NCI-H510A (cell line): ENCODE data around the gene DNM1.

Experiments used
- DNase-seq: peaks from one replicate; lab custom pipeline; 2025; lab: John Stamatoyannopoulos, UW

Gene DNM1

GRCh38 chr9:128205296-128205944 lies 2.2 kb downstream of the DNM1 start:
- DNase-seq = no peak

- DNase-seq = no peak
Measured at GRCh38 chr9:128206484-128206883, 3.3 kb downstream of the DNM1 start.

GRCh38 chr9:128206916-128207910 lies 4.0 kb downstream of the DNM1 start:
- DNase-seq = no peak

- no peak for DNase-seq
Measured at GRCh38 chr9:128208386-128208785, 5.2 kb downstream of the DNM1 start.

- no peak for DNase-seq
Measured at GRCh38 chr9:128208946-128209669, 5.9 kb downstream of the DNM1 start.

GRCh38 chr9:128211186-128211980 lies 8.2 kb downstream of the DNM1 start:
- no peak for DNase-seq

- no peak for DNase-seq
Measured at GRCh38 chr9:128211981-128212281, 8.8 kb downstream of the DNM1 start.

- no peak for DNase-seq
Measured at GRCh38 chr9:128213746-128214497, 10.7 kb downstream of the DNM1 start.

- no peak for DNase-seq
Measured at GRCh38 chr9:128214571-128215490, 11.7 kb downstream of the DNM1 start.

GRCh38 chr9:128215491-128216409 lies 12.6 kb downstream of the DNM1 start:
- no peak for DNase-seq

GRCh38 chr9:128216781-128217553 lies 13.8 kb downstream of the DNM1 start:
- DNase-seq = no peak

GRCh38 chr9:128218172-128218517 lies 15.0 kb downstream of the DNM1 start:
- DNase-seq = no peak

- DNase-seq = no peak
Measured at GRCh38 chr9:128218518-128219389, 15.6 kb downstream of the DNM1 start.

- no peak for DNase-seq
Measured at GRCh38 chr9:128219831-128220230, 16.7 kb downstream of the DNM1 start.

GRCh38 chr9:128222026-128222425 lies 18.8 kb downstream of the DNM1 start:
- DNase-seq = no peak

- no peak for DNase-seq
Measured at GRCh38 chr9:128222880-128223670, 19.9 kb downstream of the DNM1 start.
